ENCODE data around the gene DOCK10. TPM values are rescaled to one million over a fixed set of nuclear protein-coding genes. Genes with fewer than 3 reads are reported as not detected.

DOCK10 gene
- total RNA-seq, 1 donor from 2014 or later: 205 TPM

GRCh38 chr2:224849264-224849663 is 193.0 kb downstream of the DOCK10 start:
- intact Hi-C loops (cut with micrococcal nuclease): loop anchor here (10.0 kb wide), 1 partner anchor 54 kb away; no protein-coding TSS in a partner anchor

- intact Hi-C loops (cut with micrococcal nuclease): loop anchor here (10.0 kb wide), 1 partner anchor 53 kb away; no protein-coding TSS in a partner anchor
These were observed 194.1 kb downstream of the DOCK10 start for GRCh38 chr2:224847961-224848850.

- intact Hi-C loops (cut with micrococcal nuclease): loop anchor here (10.0 kb wide), 1 partner anchor 53 kb away; no protein-coding TSS in a partner anchor
These were observed 194.9 kb downstream of the DOCK10 start for GRCh38 chr2:224847381-224847780.

GRCh38 chr2:224846686-224847085 is 195.6 kb downstream of the DOCK10 start:
- intact Hi-C loops (cut with micrococcal nuclease): loop anchor here (10.0 kb wide), 1 partner anchor 52 kb away; no protein-coding TSS in a partner anchor

- intact Hi-C loops (cut with micrococcal nuclease): loop anchor here (10.0 kb wide), 1 partner anchor 51 kb away; no protein-coding TSS in a partner anchor
These were observed 196.1 kb downstream of the DOCK10 start for GRCh38 chr2:224846161-224846560.

- intact Hi-C loops (cut with micrococcal nuclease): loop anchor here (10.0 kb wide), 1 partner anchor 48 kb away; no protein-coding TSS in a partner anchor
These were observed 199.1 kb downstream of the DOCK10 start for GRCh38 chr2:224843141-224843540.

GRCh38 chr2:224841910-224842309 is 200.4 kb downstream of the DOCK10 start:
- intact Hi-C loops (cut with micrococcal nuclease): loop anchor here (10.0 kb wide), 1 partner anchor 47 kb away; no protein-coding TSS in a partner anchor

- intact Hi-C loops (cut with micrococcal nuclease): no loop called here
These were observed 203.9 kb downstream of the DOCK10 start for GRCh38 chr2:224838335-224838734.

GRCh38 chr2:224837558-224837957 is 204.7 kb downstream of the DOCK10 start:
- intact Hi-C loops (cut with micrococcal nuclease): no loop called here

- intact Hi-C loops (cut with micrococcal nuclease): no loop called here
These were observed 205.2 kb downstream of the DOCK10 start for GRCh38 chr2:224837066-224837465.

GRCh38 chr2:224836263-224836662 is 206.0 kb downstream of the DOCK10 start:
- intact Hi-C loops (cut with micrococcal nuclease): no loop called here

- intact Hi-C loops (cut with micrococcal nuclease): no loop called here
These were observed 206.9 kb downstream of the DOCK10 start for GRCh38 chr2:224835405-224835804.

GRCh38 chr2:224833986-224834385 is 208.3 kb downstream of the DOCK10 start:
- intact Hi-C loops (cut with micrococcal nuclease): no loop called here

- intact Hi-C loops (cut with micrococcal nuclease): no loop called here
These were observed 210.1 kb downstream of the DOCK10 start for GRCh38 chr2:224832207-224832606.

GRCh38 chr2:224831530-224831929 is 210.7 kb downstream of the DOCK10 start:
- intact Hi-C loops (cut with micrococcal nuclease): no loop called here

- intact Hi-C loops (cut with micrococcal nuclease): no loop called here
These were observed 221.8 kb downstream of the DOCK10 start for GRCh38 chr2:224820283-224820991.

- intact Hi-C loops (cut with micrococcal nuclease): no loop called here
These were observed 223.2 kb downstream of the DOCK10 start for GRCh38 chr2:224819075-224819474.

- intact Hi-C loops (cut with micrococcal nuclease): no loop called here
These were observed 224.6 kb downstream of the DOCK10 start for GRCh38 chr2:224817676-224818075.

GRCh38 chr2:224816816-224817215 is 225.5 kb downstream of the DOCK10 start:
- intact Hi-C loops (cut with micrococcal nuclease): no loop called here

- intact Hi-C loops (cut with micrococcal nuclease): no loop called here
These were observed 228.7 kb downstream of the DOCK10 start for GRCh38 chr2:224813578-224813977.

GRCh38 chr2:224807153-224807964 is 234.9 kb downstream of the DOCK10 start:
- intact Hi-C loops (cut with micrococcal nuclease): loop anchor here (10.0 kb wide), 2 partner anchors 57 to 197 kb away; no protein-coding TSS in a partner anchor
